GM21515 (cell line): ENCODE measurements around the gene CACNA2D2.
"Not testable (repeated sequence)": the region's sequence is repeated elsewhere in the genome, so short reads cannot be mapped to it uniquely, and the experiment has no call there.

ENCODE experiments used
- ATAC-seq: cut with Tn5 transposase; IDR thresholded peaks from one replicate; pipeline ENCODE4 v1.9.1; 2021; ENCODE audit not compliant: unreplicated experiment

Gene CACNA2D2

DNA sequence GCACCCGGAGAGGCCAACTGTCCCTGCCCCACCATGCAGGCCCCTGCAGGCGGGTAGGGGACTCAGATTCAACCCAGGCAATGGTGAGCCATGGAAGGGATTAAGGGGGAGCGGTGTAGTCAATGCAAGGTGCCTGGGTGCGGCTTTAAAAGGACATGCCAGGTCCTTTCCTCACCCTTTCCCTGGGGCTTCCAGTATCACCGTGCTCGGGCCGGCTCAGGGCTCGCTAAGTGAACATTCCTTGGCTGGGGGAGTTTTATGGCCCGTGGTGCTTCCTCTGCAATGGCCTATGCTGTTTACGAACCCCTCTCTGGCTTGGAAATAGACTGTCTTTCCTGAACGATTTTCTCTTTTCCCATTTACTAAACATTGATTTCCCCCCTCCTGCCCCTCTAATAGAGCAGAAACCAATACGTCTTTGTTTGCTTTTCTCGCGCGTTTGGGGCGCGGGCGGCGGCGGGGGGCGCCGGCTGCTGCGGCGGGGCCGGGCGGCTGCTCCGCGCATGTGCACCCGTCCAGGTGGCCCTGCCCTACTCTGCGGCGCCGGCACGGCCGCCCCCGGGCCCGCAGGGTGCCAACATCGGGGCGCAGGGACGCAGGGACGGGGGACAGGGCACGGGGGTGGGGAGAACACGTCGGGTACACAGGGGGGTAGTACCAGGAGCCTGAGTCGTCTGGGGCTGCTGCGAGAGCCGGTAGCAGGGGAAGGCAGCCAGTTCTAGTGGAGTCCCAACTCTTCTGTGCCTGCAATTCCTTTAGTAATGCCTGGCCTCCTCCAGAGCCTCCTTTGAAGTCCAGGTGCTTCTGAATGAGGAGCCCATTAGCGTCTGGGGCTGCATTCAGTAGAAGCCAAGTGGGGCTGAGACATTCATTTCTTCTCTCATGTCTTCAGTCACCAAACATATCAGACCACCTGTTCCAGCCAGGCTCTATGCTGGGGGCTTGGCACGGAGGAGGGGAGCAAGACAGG, 26.9 kb upstream of the CACNA2D2 start:
- no peak for ATAC-seq

DNA sequence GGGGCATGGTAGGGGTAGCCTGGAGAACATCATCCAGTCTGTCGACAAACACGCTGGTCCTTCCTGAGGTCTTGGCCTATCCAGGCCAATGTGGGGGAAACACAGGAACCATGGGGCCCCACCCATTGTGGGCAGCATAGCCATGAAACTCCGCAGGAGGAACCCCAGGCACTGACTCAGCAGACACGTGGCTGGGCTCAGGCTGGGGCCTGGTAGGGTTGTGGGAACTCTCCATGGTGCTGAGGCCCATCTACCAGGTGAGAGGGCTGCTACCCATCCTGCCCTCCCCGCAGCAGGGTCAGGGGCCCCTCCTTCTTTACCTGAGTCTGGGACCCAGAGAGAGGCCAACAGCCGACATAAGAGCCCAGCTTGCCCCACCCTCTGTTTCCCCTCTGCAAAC, 22.6 kb upstream of the CACNA2D2 start:
- ATAC-seq, result no peak

DNA sequence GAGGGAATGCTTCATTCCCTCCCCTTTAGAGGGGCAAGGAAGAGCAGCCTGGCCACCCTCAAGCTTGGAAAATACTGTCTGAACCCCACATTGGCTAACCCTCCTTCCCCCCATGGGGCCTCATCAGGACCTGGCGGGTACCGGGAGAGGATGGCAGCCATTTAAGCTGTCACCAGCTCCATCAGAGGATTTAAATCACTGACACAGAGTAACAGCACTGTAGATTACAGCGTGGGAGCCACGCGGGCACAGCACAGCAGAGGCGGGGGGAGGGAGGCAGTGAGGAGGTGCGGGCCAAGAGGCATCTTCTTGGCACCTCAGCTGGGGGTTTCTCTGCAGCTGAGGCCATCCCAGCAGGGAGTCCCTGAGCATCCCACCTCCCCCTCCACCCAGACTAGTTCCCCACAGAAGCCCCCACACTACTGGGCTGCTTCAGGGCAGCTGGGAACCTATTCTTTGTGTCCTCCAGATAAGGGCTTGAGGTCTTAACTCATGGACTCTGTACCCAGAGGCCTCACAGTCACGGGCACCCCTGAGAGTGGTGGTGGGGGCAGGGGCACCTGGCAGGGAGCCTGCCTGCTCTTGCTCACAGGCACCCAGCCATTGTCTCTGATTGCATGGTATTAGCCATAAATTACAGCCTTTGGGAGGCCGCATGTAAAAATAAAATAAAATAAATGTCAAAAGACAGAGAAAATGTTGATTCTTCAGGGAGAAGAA, 21.9 kb upstream of the CACNA2D2 start:
- no peak for ATAC-seq

DNA sequence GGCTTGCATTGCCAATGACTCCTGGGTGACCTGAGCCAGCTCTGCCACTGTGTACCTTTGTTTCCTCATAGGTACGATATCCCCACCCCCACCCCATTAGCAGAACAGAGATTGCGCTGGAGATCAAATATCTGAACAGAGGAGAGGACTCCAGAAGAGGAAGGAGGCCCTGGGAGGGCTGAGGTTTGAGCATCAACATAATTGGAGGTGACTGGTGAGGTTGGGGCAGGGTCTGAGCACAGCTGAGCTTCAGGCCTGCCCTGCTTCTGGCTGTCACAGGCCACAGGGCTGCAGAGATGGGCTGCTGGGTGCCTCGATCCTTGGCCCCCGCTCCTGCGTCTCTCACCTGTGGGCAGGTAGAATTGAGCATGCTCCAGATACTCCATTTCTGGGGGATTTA, 21.3 kb upstream of the CACNA2D2 start:
- no peak for ATAC-seq

DNA sequence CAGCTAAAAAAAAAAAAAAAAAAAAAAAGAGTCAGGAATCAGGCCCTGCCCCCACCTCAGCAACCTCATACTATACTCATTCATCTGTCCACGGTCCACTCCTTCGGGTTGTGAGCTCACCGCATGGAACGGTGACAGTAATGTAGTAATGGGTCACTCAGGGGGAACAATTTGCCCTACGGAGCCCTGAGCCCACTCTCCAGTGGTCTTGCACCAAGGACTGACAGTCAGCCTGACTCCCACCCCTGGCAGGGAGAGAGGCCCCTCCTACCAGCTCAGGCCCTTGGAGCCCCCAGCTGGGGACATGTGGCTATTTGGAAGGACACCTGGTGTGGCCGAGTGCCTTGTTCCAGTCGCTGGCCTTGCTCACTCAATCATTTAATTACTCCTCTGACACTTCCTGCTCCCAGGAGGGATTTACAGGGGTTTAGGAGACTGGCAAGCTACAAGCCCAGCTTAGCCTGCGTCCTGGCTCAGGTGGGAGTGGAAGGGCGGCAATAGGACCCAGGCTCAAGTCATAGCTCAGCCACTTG, 19.9 kb upstream of the CACNA2D2 start:
- no peak for ATAC-seq

DNA sequence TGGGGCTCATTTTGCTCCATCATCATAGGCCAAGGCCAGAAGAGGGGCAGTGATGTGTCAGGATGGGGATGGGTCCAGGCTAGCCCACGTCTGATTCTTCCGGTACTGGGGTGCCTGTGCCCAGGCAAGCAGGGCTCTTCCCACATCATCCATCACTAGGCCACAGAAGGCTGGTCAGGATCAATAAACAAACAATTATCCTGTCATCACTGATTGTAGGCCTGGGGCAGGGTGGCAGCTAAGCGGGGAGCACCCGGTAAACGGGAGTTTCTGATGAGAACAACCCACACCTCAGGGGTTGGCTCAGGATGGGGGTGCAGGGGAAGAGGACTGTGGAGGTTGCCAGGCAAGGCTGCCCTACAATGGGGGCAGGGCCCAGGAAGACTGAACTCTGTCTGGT, 18.1 kb upstream of the CACNA2D2 start:
- no peak for ATAC-seq

- no peak for ATAC-seq
Observed at GRCh38 chr3:50520849-50521248, 17.4 kb upstream of the CACNA2D2 start.

GRCh38 chr3:50519471-50520089, 16.1 kb upstream of the CACNA2D2 start:
- ATAC-seq, result no peak

DNA sequence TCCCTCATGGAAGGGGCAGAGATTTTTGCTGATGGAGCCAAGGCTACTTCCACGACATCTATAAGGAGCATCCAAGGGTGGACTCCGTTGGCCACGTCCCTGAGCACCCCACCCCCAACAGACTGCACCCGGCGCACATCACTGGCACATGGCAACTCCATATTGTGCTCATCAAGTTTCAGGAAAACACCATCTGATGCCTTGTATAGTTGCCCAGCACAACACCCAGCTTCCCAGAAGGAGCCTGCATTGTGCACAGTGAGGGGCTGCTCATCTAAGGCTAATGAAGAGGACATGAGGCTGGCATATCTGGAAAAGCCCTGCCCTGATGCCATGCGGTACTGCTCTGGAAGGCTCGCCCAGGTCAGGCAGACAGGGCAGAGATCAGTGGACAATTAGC, 15.0 kb upstream of the CACNA2D2 start:
- no peak for ATAC-seq

DNA sequence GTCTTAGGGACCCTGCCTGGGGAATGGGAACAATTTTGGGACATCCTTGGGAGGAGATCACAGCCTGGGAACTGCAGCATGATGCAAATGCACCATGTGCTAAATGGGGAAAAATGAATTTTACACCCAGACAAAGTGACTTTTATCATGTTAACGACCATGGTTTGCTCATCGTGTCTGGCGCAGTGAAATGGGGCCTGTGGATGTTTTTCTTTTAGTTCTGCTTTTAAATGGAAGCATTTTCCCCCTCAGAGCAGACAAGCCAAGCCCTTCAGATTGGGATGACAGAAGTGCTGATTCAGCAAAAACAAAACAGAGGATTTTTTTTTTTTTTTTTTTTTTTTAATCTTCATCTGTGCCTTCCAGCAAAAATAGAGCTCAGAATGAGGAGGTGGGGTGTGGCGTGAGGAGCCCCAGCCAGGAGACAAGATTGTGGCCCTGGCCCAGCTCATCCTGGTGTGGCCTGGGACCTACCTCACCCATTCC, 14.3 kb upstream of the CACNA2D2 start:
- ATAC-seq, result no peak

DNA sequence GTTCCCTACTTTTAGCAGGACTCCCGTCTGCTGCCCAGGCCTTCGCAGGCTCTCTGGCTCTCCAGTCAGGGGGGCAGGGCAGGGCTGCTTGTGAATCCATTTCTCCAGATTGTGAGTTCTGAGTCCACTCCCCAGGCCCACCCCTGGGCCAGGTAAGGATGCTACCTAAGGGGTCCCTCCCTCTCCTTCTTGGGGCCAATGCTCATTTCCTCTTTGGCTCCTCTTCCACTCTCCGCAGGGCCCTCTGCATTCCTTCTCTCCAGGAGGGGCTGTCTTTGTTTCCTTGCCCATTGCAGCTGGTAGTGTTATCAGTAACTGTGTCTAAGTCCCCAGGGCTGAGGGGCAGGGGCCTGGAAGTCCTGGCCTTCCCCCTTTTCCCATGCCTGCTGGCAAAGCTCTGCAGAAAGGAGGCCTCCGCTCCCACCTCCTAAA, 13.0 kb upstream of the CACNA2D2 start:
- ATAC-seq, result no peak

GRCh38 chr3:50515565-50516439, 12.4 kb upstream of the CACNA2D2 start:
- no peak for ATAC-seq

DNA sequence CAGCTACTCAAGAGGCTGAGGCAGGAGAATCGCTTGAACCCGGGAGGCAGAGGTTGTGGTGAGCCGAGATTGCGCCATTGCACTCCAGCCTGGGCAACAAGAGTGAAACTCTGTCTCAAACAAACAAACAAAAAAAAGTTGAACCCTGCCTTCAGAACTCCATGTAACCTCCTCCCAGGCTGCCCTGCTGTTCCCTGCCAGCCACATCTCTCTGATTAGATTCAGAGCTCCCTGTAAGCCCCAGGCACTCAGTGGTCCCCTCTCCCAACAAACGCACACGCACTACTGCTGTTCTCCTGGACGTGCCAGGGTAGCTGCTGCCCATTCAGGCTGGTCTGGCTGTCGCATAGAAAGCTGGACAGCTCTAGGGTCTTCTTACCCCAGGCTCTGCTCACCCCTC, 9.5 kb upstream of the CACNA2D2 start:
- ATAC-seq, result not testable (repeated sequence)

- ATAC-seq, result no peak
Observed at GRCh38 chr3:50512131-50512530, 8.7 kb upstream of the CACNA2D2 start.

DNA sequence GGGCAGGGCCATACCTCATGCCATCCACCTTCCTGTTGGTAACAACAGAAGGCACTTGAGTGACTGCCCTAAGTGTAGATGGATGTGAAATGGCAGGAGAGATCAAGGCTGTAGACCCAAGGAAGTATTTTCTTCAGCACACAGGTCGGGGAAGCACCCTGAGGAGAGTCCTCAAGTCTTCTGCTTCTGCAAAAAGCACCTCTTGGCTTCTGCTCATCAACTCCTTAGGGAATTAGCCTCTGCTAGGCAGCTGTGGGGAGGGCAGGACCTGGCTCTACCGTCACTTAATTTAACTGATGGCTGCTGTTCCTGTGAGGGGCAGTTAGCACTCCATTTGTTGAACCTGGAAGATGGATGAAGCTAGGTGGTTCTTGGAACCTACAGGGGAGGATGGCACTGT, 6.9 kb upstream of the CACNA2D2 start:
- ATAC-seq, result no peak

DNA sequence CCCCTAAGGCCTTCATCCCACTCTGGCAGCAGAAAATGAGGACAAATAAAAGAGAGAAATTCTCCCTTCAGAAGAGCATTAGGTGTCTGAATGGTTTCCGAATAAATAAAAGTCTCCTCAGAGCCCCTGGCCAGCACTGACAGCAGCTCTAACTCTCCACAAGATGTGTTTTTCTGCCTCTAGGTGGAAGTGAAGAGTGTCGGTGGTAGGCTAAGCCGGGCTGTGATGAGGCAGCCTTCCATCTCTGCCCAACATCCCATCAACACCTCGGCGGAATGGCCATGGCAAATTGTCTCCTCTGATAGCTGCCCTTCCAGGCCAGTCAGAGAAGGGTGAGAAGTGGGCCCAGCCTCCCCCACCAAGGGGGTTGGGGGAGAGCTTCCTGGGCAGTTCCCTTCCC, 6.3 kb upstream of the CACNA2D2 start:
- ATAC-seq, result no peak

GRCh38 chr3:50508821-50509220, 5.4 kb upstream of the CACNA2D2 start:
- ATAC-seq, result no peak

DNA sequence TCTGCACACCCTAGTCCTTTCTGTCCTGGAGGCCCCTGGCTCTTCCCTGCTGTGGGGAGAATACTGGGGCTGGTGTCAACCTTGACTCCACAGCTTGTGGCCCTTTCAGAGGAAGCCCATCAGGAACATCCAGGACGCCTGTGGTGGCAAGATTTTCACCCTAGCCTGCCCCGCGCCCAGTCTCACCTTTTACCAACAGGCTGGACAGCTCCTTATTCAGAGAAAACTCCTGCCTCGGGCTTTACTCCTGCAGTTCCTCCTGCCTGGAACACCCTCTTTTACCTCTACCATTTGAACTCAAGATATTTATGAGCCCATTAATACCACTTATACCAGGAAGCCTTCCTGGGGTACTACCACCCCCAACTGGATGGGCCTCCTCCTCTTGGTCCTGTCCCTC, 2.7 kb upstream of the CACNA2D2 start:
- no peak for ATAC-seq

DNA sequence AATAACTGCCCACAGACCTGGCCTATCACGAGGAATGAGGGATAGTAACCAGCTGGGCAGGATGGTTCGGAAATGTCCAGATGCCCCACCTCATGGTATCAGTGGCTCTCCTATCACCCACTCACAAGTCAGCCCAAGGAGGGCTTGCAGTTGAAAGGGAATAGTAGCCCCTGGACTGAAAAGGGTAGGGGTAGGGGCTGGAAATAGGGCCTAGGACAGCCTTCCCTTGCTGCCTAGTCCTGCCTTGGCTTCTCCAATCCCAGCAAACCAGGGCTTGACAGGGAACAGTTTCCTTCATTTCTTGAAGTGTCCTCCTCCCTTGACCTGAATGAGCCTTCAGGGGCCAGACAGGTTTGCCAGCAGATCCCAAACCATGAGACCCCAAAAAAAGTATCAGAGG, 1.2 kb upstream of the CACNA2D2 start:
- ATAC-seq, result no peak
